Activated CD8-positive, alpha-beta T cell treated with anti-CD3 and anti-CD28 coated beads for 36 hours (primary cell): ENCODE measurements around the gene PIEZO2. TPM values are rescaled to one million over a fixed set of nuclear protein-coding genes. Genes with fewer than 3 reads are reported as not detected.

Source experiments
- ATAC-seq: fragments of 200-7000 bp; cut with Tn5 transposase; one replicate; pipeline ENCODE4 v1.10.0; 2021; ENCODE audit warnings: mild to moderate bottlenecking, moderate library complexity
- CTCF ChIA-PET: fragments of 350-600 bp; sonication (Branson Sonifier 250); formaldehyde crosslinking; loops from one replicate; lab custom pipeline; 2021; ENCODE audit warnings: antibody characterized with exemption; lab: Charles Lee
- POLR2A ChIA-PET: fragments of 350-600 bp; sonication (Branson Sonifier 250); formaldehyde crosslinking; loops from one replicate; lab custom pipeline; 2021; ENCODE audit warnings: antibody characterized with exemption; lab: Charles Lee
- DNase-seq: peaks from one replicate; pipeline ENCODE4 v3.0.0-alpha.2; 2020
- H3K27ac Mint-ChIP-seq: one replicate; pipeline ENCODE4 v1.8.0; 2021; ENCODE audit warnings: mild to moderate bottlenecking, mixed read lengths
- H3K27me3 Mint-ChIP-seq: one replicate; pipeline ENCODE4 v1.8.0; 2021; ENCODE audit warnings: mixed read lengths
- H3K36me3 Mint-ChIP-seq: one replicate; pipeline ENCODE4 v1.8.0; 2021; ENCODE audit warnings: low read depth, mixed read lengths
- H3K4me1 Mint-ChIP-seq: one replicate; pipeline ENCODE4 v1.8.0; 2021; ENCODE audit warnings: low read depth, mixed read lengths
- H3K4me3 Mint-ChIP-seq: one replicate; pipeline ENCODE4 v1.8.0; 2021; ENCODE audit warnings: mild to moderate bottlenecking, moderate library complexity, mixed read lengths
- H3K9me3 Mint-ChIP-seq: one replicate; pipeline ENCODE4 v1.8.0; 2021; ENCODE audit warnings: mixed read lengths
- intact Hi-C: fragments of 100-400 bp; cut with micrococcal nuclease; formaldehyde crosslinking; loops from one replicate; pipeline ENCODE4 v1.10.0; 2022
- total RNA-seq, 2 experiments: library from RNA; stranded (reverse); gene quantifications; one replicate each; pipeline ENCODE4 v1.2.3, GENCODE V29; 2021
- TF ChIP-seq, protein P1 (sequence below): fragments of 200-600 bp; IDR thresholded peaks from one replicate; pipeline ENCODE4 v1.8.0; 2022; ENCODE audit warnings: antibody characterized with exemption, mild to moderate bottlenecking

PIEZO2 gene
- total RNA-seq, 2 experiments from 2014 or later: not detected

DNA sequence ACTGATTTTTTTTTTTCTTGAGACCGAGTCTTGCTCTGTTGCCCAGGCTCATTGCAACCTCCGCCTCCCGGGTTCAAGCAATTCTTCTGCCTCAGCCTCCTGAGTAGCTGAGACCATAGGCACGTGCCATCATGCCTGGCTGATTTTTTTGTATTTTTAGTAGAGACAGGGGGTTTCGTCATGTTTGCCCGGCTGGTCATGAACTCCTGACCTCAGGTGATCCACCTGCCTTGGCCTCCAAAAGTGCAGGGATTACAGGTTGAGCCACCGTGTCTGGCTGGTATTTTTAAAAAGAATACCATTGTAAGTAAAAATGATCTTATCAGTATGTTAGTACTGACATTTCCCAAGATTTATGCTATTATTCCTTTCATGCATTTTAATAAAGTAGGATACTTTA, 105.7 kb downstream of the PIEZO2 start:
- intact Hi-C loops: no loop called here
- Mint-ChIP-seq H3K9me3 (no peaks in the 10 kb centered on the region), H3K4me1 (no peaks in the 10 kb centered on the region), H3K4me3 (no peak overlapping the region), H3K36me3 (no peaks in the 10 kb centered on the region), H3K27me3 (peaks cover 4% of the 10 kb centered on the region), H3K27ac (no peak overlapping the region)
- ATAC-seq: no peak
- ChIA-PET CTCF (no interaction called here), POLR2A (no interaction called here)
- DNase-seq: no peak
- TF ChIP-seq, protein P1, sequence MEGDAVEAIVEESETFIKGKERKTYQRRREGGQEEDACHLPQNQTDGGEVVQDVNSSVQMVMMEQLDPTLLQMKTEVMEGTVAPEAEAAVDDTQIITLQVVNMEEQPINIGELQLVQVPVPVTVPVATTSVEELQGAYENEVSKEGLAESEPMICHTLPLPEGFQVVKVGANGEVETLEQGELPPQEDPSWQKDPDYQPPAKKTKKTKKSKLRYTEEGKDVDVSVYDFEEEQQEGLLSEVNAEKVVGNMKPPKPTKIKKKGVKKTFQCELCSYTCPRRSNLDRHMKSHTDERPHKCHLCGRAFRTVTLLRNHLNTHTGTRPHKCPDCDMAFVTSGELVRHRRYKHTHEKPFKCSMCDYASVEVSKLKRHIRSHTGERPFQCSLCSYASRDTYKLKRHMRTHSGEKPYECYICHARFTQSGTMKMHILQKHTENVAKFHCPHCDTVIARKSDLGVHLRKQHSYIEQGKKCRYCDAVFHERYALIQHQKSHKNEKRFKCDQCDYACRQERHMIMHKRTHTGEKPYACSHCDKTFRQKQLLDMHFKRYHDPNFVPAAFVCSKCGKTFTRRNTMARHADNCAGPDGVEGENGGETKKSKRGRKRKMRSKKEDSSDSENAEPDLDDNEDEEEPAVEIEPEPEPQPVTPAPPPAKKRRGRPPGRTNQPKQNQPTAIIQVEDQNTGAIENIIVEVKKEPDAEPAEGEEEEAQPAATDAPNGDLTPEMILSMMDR: no peak

DNA sequence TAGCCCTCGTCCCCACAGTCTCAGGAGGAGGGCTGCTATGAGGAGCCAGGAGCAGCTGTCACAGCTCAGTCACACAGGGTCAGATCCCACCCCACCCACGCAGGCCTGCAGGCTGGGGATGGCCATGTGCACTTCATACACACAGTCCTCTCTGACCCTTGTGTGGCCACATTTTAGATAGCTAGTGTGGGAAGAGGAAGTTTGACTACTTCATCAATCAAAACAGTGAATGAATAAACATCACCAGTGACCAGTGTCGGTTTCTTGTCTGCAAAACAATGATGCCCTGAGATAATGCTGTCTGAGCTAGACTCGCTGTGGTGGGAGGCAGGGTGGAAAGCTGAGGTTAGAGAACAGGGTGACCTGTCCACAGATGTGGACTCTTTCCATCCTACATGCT, 107.1 kb downstream of the PIEZO2 start:
- Mint-ChIP-seq H3K27me3 (peaks cover 5% of the 10 kb centered on the region), H3K9me3 (no peaks in the 10 kb centered on the region), H3K36me3 (no peaks in the 10 kb centered on the region), H3K27ac (no peak overlapping the region), H3K4me3 (no peak overlapping the region), H3K4me1 (no peaks in the 10 kb centered on the region)
- CTCF ChIA-PET: no interaction called here
- intact Hi-C loops: no loop called here
- ATAC-seq (no peak), DNase-seq (no peak)
- TF ChIP-seq, protein P1: no peak
- POLR2A ChIA-PET: no interaction called here

GRCh38 chr18:11040823-11041656, 108.3 kb downstream of the PIEZO2 start:
- CTCF ChIA-PET: interaction anchor here (1.0 to 2.6 kb wide), 6 partner anchors 8 to 189 kb away, joined by 3 to 10 read pairs (median 4); no protein-coding TSS in a partner anchor
- POLR2A ChIA-PET: no interaction called here
- Mint-ChIP-seq H3K27ac (no peak overlapping the region), H3K27me3 (peaks cover 5% of the 10 kb centered on the region), H3K9me3 (no peaks in the 10 kb centered on the region), H3K36me3 (no peaks in the 10 kb centered on the region), H3K4me3 (no peak overlapping the region), H3K4me1 (no peaks in the 10 kb centered on the region)
- ATAC-seq (no peak), DNase-seq (peak; percentile 35)
- TF ChIP-seq, protein P1: peak; percentile 67
- intact Hi-C loops: loop anchor here (2.0 kb wide), 1 partner anchor 190 kb away; no protein-coding TSS in a partner anchor

GRCh38 chr18:11040359-11040758, 109.0 kb downstream of the PIEZO2 start:
- CTCF ChIA-PET: interaction anchor here (0.6 to 2.6 kb wide), 9 partner anchors 9 to 666 kb away, joined by 3 to 10 read pairs (median 4); no protein-coding TSS in a partner anchor
- no peaks in the 10 kb centered on the region for H3K36me3 Mint-ChIP-seq
- no peak overlapping the region for H3K4me3 Mint-ChIP-seq
- TF ChIP-seq, protein P1: no peak
- no peaks in the 10 kb centered on the region for H3K4me1 Mint-ChIP-seq
- H3K27ac Mint-ChIP-seq: no peak overlapping the region
- intact Hi-C loops: loop anchor here (2.0 kb wide), 1 partner anchor 190 kb away; no protein-coding TSS in a partner anchor
- no peaks in the 10 kb centered on the region for H3K9me3 Mint-ChIP-seq
- ATAC-seq (no peak), DNase-seq (no peak)
- POLR2A ChIA-PET: no interaction called here
- H3K27me3 Mint-ChIP-seq: peaks cover 5% of the 10 kb centered on the region
